Choroid plexus epithelial cell (primary cell): ENCODE results near the gene GDF15.

Experiments used
- DNase-seq: peaks from one replicate; pipeline ENCODE4 v3.0.0-alpha.2; 2010; ENCODE audit warnings: low read depth
- H3K4me3 ChIP-seq: 2 replicates; pipeline ENCODE4 v1.5.1; 2011; ENCODE audit warnings: low read depth, mild to moderate bottlenecking, control low read depth, low read length, moderate library complexity
- CTCF ChIP-seq: conservative IDR thresholded peaks from 2 replicates; pipeline ENCODE4 v1.5.1; 2011; ENCODE audit warnings: low read depth, mild to moderate bottlenecking, control low read depth, inconsistent platforms, low read length, moderate library complexity

The GDF15 gene

GRCh38 chr19:18385675-18386542, at the start of gene GDF15:
Gene GDF15, plus strand, starts transcription at chr19:18386158. Its CDS starts 32 bp downstream, at chr19:18386190.
- peak within 1 kb of the TSS; percentile 66 for H3K4me3 ChIP-seq
- peak; percentile 98 for DNase-seq
- peak; percentile 79 for TF ChIP-seq CTCF

GRCh38 chr19:18338541-18338940, 47.4 kb upstream of the GDF15 start:
- H3K4me3 ChIP-seq = no peak overlapping the region
- TF ChIP-seq CTCF = no peak
- no peak for DNase-seq

- peak; percentile 40 for DNase-seq
- peak overlapping the region; percentile 85 for H3K4me3 ChIP-seq
- peak; percentile 52 for TF ChIP-seq CTCF
Measured at GRCh38 chr19:18339723-18340122, 46.2 kb upstream of the GDF15 start.

GRCh38 chr19:18340190-18340989, 45.6 kb upstream of the GDF15 start, which contains the start of gene PGPEP1:
Gene PGPEP1, plus strand, starts transcription at chr19:18340598. Its CDS starts 84 bp downstream, at chr19:18340682.
- DNase-seq = peak; percentile 59
- peak within 1 kb of the TSS; percentile 85 for H3K4me3 ChIP-seq
- TF ChIP-seq CTCF = no peak

- TF ChIP-seq CTCF = no peak
- H3K4me3 ChIP-seq = peak overlapping the region; percentile 85
- DNase-seq = peak; percentile 50
Measured at GRCh38 chr19:18340990-18341868, 44.7 kb upstream of the GDF15 start.

- TF ChIP-seq CTCF = no peak
- no peak for DNase-seq
- H3K4me3 ChIP-seq = no peak overlapping the region
Measured at GRCh38 chr19:18342090-18342632, 43.8 kb upstream of the GDF15 start.
